MM.1S (cell line): ENCODE results near the gene MCTP2.

ENCODE experiments used
- DNase-seq: peaks from one replicate; pipeline ENCODE4 v3.0.0-alpha.2; 2015
- H2AFZ ChIP-seq: fragments of 300-600 bp; sonication (generic); 2 replicates; pipeline ENCODE4 v1.6.0; 2016; ENCODE audit warnings: antibody characterized with exemption, low read length
- H3F3A ChIP-seq: fragments of 300-600 bp; sonication (generic); 2 replicates; pipeline ENCODE4 v1.6.1; 2016; ENCODE audit warnings: mild to moderate bottlenecking, antibody characterized with exemption, low read length, moderate library complexity, mixed read lengths; ENCODE audit not compliant: insufficient read depth
- H3K27ac ChIP-seq: fragments of 300-600 bp; sonication (generic); 2 replicates; pipeline ENCODE4 v1.5.1; 2016; ENCODE audit warnings: mild to moderate bottlenecking, low read length
- H3K27me3 ChIP-seq: fragments of 300-600 bp; sonication (generic); replicated peaks from 2 replicates; pipeline ENCODE4 v1.6.0; 2016; ENCODE audit warnings: low read length; ENCODE audit not compliant: insufficient read depth
- H3K36me3 ChIP-seq: fragments of 300-600 bp; sonication (generic); replicated peaks from 2 replicates; pipeline ENCODE4 v1.6.1; 2016; ENCODE audit warnings: mild to moderate bottlenecking, low read length, mixed read lengths; ENCODE audit not compliant: insufficient read depth
- H3K4me1 ChIP-seq: fragments of 300-600 bp; sonication (generic); 2 replicates; pipeline ENCODE4 v1.6.1; 2016; ENCODE audit warnings: low read length, mixed read lengths
- H3K4me2 ChIP-seq: fragments of 300-600 bp; sonication (generic); 2 replicates; pipeline ENCODE4 v1.6.0; 2016; ENCODE audit warnings: low read depth, low read length
- H3K4me3 ChIP-seq: fragments of 300-600 bp; sonication (generic); 2 replicates; pipeline ENCODE4 v1.5.1; 2016; ENCODE audit warnings: low read length, mixed read lengths
- H3K79me2 ChIP-seq: fragments of 300-600 bp; sonication (generic); 2 replicates; pipeline ENCODE4 v1.6.1; 2016; ENCODE audit warnings: mixed run types, low read length, mixed read lengths
- H3K9ac ChIP-seq: fragments of 300-600 bp; sonication (generic); 2 replicates; pipeline ENCODE4 v1.6.1; 2016; ENCODE audit warnings: low read length, mixed read lengths
- H3K9me2 ChIP-seq: fragments of 300-600 bp; sonication (generic); replicated peaks from 2 replicates; pipeline ENCODE4 v1.6.1; 2016; ENCODE audit warnings: mild to moderate bottlenecking, low read length, mixed read lengths; ENCODE audit not compliant: insufficient read depth
- H3K9me3 ChIP-seq: fragments of 300-600 bp; sonication (generic); replicated peaks from 2 replicates; pipeline ENCODE4 v1.6.1; 2016; ENCODE audit warnings: mild to moderate bottlenecking, low read length, mixed read lengths; ENCODE audit not compliant: insufficient read depth
- H4K20me1 ChIP-seq: fragments of 300-600 bp; sonication (generic); 2 replicates; pipeline ENCODE4 v1.6.1; 2016; ENCODE audit warnings: mild to moderate bottlenecking, low read length, moderate library complexity, mixed read lengths; ENCODE audit not compliant: insufficient read depth
- CTCF ChIP-seq: fragments of 300-600 bp; sonication (generic); IDR thresholded peaks from 2 replicates; pipeline ENCODE4 v1.5.1; 2016; ENCODE audit warnings: antibody characterized with exemption, low read length, mixed read lengths
- EZH2 ChIP-seq: fragments of 300-600 bp; sonication (generic); optimal IDR thresholded peaks from 2 replicates; pipeline ENCODE3; 2017; ENCODE audit warnings: low read depth, mild to moderate bottlenecking, antibody characterized with exemption, low read length, mixed read lengths
- EZH2phosphoT487 ChIP-seq: fragments of 300-600 bp; sonication (generic); IDR thresholded peaks from 2 replicates; pipeline ENCODE4 v1.6.1; 2018; ENCODE audit warnings: antibody characterized with exemption, low read length

MCTP2 gene

DNA sequence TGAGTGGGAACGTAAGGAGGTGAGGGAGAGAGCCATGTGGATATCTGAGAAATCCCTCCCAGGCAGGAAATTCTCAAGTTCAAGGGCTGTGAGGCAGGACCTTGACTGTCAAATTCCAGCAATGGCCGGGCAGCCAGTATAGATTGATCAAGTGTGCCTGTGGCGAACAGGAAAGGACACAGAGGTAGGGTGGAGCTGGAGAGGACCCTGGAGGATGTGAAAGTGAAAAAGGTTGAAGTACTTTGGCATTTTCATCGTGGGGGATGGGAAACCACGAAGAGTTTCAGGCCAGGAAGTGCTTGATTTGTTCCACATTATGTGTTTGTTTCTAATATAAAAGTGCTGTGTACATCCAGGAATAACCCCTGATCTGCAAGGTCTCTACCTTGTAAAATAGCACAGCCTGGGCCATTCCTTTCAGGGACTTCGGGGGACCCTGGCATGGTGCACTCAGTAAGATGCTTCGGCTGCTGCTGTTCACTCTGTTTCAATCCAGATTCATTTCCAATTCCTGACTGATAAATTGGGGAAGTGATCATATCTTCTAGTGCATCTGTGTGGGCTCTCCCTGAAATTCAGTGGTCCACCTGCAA, 156.6 kb downstream of the MCTP2 start:
- peak overlapping the region; percentile 53 for H3K4me2 ChIP-seq

GRCh38 chr15:94395640-94396039, 164.3 kb downstream of the MCTP2 start:
- no peaks in the 10 kb centered on the region for H3F3A ChIP-seq
- no peak for TF ChIP-seq CTCF
- no peak for TF ChIP-seq EZH2
- no peak for TF ChIP-seq EZH2phosphoT487
- no peaks in the 10 kb centered on the region for H4K20me1 ChIP-seq
- H3K9ac ChIP-seq = no peak overlapping the region
- H3K27me3 ChIP-seq = no peaks in the 10 kb centered on the region
- H3K27ac ChIP-seq = no peak overlapping the region
- DNase-seq = no peak
- no peak overlapping the region for H3K4me3 ChIP-seq
- H3K9me2 ChIP-seq = no peaks in the 10 kb centered on the region
- no peaks in the 10 kb centered on the region for H3K36me3 ChIP-seq
- H2AFZ ChIP-seq = no peak overlapping the region
- no peaks in the 10 kb centered on the region for H3K9me3 ChIP-seq
- H3K4me2 ChIP-seq = no peak overlapping the region
- H3K4me1 ChIP-seq = no peaks in the 10 kb centered on the region
- H3K79me2 ChIP-seq = no peaks in the 10 kb centered on the region

More for the DNA sequence above, 156.6 kb downstream of the MCTP2 start:
- peak; percentile 54 for DNase-seq
- no peak overlapping the region for H3K9ac ChIP-seq
- peaks cover 13% of the 10 kb centered on the region for H3K4me1 ChIP-seq
- H3K79me2 ChIP-seq = no peaks in the 10 kb centered on the region
- 0 out of 2 replicates have a peak overlapping the region, but pooled peaks have one; percentile 2 for H3K4me3 ChIP-seq
- no peaks in the 10 kb centered on the region for H4K20me1 ChIP-seq
- H3K9me3 ChIP-seq = no peaks in the 10 kb centered on the region
- H3K27me3 ChIP-seq = no peaks in the 10 kb centered on the region
- no peaks in the 10 kb centered on the region for H3K9me2 ChIP-seq
- no peak for TF ChIP-seq EZH2phosphoT487
- TF ChIP-seq EZH2 = no peak
- no peak for TF ChIP-seq CTCF
- no peak overlapping the region for H2AFZ ChIP-seq
- H3K27ac ChIP-seq = no peak overlapping the region
- no peaks in the 10 kb centered on the region for H3K36me3 ChIP-seq
- H3F3A ChIP-seq = no peaks in the 10 kb centered on the region

DNA sequence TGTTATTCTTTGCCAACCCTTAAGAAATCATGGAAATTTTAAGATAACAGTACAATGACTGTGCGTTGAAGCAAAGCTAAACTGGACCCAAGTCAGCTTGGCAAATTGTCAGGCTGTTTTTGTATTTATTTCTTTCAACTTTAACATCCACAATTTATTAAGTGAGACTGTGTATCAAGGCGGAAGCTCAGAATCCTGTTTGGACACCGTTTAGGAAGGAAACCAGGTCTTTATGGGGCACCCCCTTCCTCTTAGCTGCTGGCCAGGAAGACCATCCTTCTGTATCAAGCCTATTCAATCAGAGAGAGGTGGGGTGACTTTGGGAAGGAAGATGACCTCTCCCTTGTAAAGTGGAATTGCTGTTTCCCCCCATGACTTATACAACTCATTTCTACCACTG, 166.0 kb downstream of the MCTP2 start:
- Histone ChIP-seq H3K9me3 (no peaks in the 10 kb centered on the region), H3K27me3 (no peaks in the 10 kb centered on the region), H3K4me2 (no peak overlapping the region), H3K9ac (no peak overlapping the region), H4K20me1 (no peaks in the 10 kb centered on the region), H3K27ac (no peak overlapping the region), H3K4me1 (no peaks in the 10 kb centered on the region), H3K4me3 (no peak overlapping the region), H2AFZ (no peak overlapping the region), H3K9me2 (no peaks in the 10 kb centered on the region), H3F3A (no peaks in the 10 kb centered on the region), H3K36me3 (no peaks in the 10 kb centered on the region), H3K79me2 (no peaks in the 10 kb centered on the region)
- no peak for DNase-seq
- TF ChIP-seq EZH2 (no peak), EZH2phosphoT487 (no peak)

GRCh38 chr15:94398001-94398400, 166.6 kb downstream of the MCTP2 start:
- H3K4me3 ChIP-seq = no peak overlapping the region
- no peaks in the 10 kb centered on the region for H3K9me3 ChIP-seq
- H3F3A ChIP-seq = no peaks in the 10 kb centered on the region
- no peaks in the 10 kb centered on the region for H3K4me1 ChIP-seq
- H3K9me2 ChIP-seq = no peaks in the 10 kb centered on the region
- TF ChIP-seq EZH2 (no peak), EZH2phosphoT487 (no peak), CTCF (no peak)
- no peak overlapping the region for H3K4me2 ChIP-seq
- H3K79me2 ChIP-seq = no peaks in the 10 kb centered on the region
- no peak for DNase-seq
- H3K9ac ChIP-seq = no peak overlapping the region
- H3K27me3 ChIP-seq = no peaks in the 10 kb centered on the region
- no peak overlapping the region for H3K27ac ChIP-seq
- H3K36me3 ChIP-seq = no peaks in the 10 kb centered on the region
- H2AFZ ChIP-seq = no peak overlapping the region
- no peaks in the 10 kb centered on the region for H4K20me1 ChIP-seq
